DND-41 (cell line): ENCODE results near the gene ZNF672.

Source experiments
- ATAC-seq: fragments of 200-7000 bp; cut with Tn5 transposase; 3 replicates; pipeline ENCODE4 v1.9.1; 2021; ENCODE audit warnings: low read depth; ENCODE audit not compliant: insufficient read depth
- DNase-seq: peaks from one replicate; pipeline ENCODE4 v3.0.0-alpha.2; 2020
- H2AFZ ChIP-seq: 2 replicates; pipeline ENCODE4 v1.6.0; 2012; ENCODE audit warnings: low read depth, low read length
- H3K27ac ChIP-seq: 2 replicates; pipeline ENCODE4 v1.5.1; 2012; ENCODE audit warnings: low read length, inconsistent platforms
- H3K27me3 ChIP-seq: fragments of 200-600 bp; sonication (generic); 2 replicates; pipeline ENCODE4 v1.6.0; 2012; ENCODE audit warnings: low read length, mild to moderate bottlenecking, inconsistent platforms; ENCODE audit not compliant: insufficient read depth, poor library complexity
- H3K36me3 ChIP-seq: 2 replicates; pipeline ENCODE4 v1.5.1; 2012; ENCODE audit warnings: low read length, inconsistent platforms; ENCODE audit not compliant: insufficient read depth
- H3K4me1 ChIP-seq: 2 replicates; pipeline ENCODE4 v1.5.1; 2012; ENCODE audit warnings: mild to moderate bottlenecking, low read length; ENCODE audit not compliant: insufficient read depth
- H3K4me2 ChIP-seq: 2 replicates; pipeline ENCODE4 v1.6.0; 2012; ENCODE audit warnings: mild to moderate bottlenecking, moderate library complexity, low read length, inconsistent platforms; ENCODE audit not compliant: insufficient read depth
- H3K4me3 ChIP-seq, 2 experiments: fragments of 200-600 bp in 1 of 2; shearing (Covaris generic) in 1 of 2; 2 replicates each; pipeline ENCODE4 v1.5.1; 2012 to 2016; ENCODE audit warnings: inconsistent platforms in 2 of 2, low read length in 2 of 2, mild to moderate bottlenecking in 2 of 2, low read depth in 1 of 2, moderate library complexity in 1 of 2
- H3K79me2 ChIP-seq: 2 replicates; pipeline ENCODE4 v1.6.0; 2012; ENCODE audit warnings: low read length, inconsistent platforms; ENCODE audit not compliant: insufficient read depth
- H3K9ac ChIP-seq: 2 replicates; pipeline ENCODE4 v1.6.0; 2012; ENCODE audit warnings: low read depth, mild to moderate bottlenecking, inconsistent platforms, low read length, moderate library complexity
- H3K9me3 ChIP-seq: 2 replicates; pipeline ENCODE4 v1.5.1; 2012; ENCODE audit warnings: low read length, moderate library complexity, mild to moderate bottlenecking, inconsistent platforms; ENCODE audit not compliant: insufficient read depth, severe bottlenecking
- H4K20me1 ChIP-seq: 2 replicates; pipeline ENCODE4 v1.6.0; 2012; ENCODE audit warnings: low read length; ENCODE audit not compliant: insufficient read depth
- EZH2 ChIP-seq: IDR thresholded peaks from 3 replicates; pipeline ENCODE4 v1.6.1; 2012; ENCODE audit warnings: borderline replicate concordance, low read depth, mild to moderate bottlenecking, moderate library complexity, low read length, inconsistent platforms; ENCODE audit not compliant: severe bottlenecking
- TF ChIP-seq, protein P1 (sequence below): IDR thresholded peaks from 2 replicates; pipeline ENCODE4 v1.5.1; 2012; ENCODE audit warnings: borderline replicate concordance, low read length, moderate library complexity, mild to moderate bottlenecking; ENCODE audit not compliant: poor library complexity, severe bottlenecking; ENCODE audit errors: extremely low read depth

Gene ZNF672

DNA sequence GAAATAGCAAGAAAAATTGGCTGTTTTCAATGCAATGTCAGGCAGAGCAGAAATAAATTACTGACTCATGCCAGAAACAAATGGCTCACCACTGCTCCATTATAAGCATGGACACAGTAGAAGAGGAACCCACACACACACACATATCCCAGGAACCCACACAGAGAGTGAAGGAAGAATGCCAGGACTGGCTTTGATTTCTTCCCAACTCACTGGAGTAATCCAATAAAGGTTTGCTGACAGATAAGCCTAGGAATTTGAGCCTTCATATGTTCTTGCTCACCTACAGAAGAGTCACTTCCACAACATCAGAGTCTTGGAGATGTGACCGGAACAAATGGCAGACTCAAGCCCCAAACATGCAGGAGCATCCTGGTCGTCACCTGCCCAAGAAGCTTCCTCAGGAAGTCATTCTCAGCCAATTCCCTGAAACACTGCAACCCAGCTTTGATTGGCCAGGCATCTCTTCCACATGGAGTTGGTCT is 14.5 kb upstream of the ZNF672 start:
- peak overlapping the region; percentile 78 for H3K9ac ChIP-seq
- H3K27ac ChIP-seq, result no peak overlapping the region
- H3K36me3 ChIP-seq, result peaks cover 56% of the 10 kb centered on the region
- peaks cover 48% of the 10 kb centered on the region for H4K20me1 ChIP-seq
- peak overlapping the region; percentile 73 for H3K4me2 ChIP-seq
- TF ChIP-seq EZH2, result no peak
- TF ChIP-seq, protein P1, sequence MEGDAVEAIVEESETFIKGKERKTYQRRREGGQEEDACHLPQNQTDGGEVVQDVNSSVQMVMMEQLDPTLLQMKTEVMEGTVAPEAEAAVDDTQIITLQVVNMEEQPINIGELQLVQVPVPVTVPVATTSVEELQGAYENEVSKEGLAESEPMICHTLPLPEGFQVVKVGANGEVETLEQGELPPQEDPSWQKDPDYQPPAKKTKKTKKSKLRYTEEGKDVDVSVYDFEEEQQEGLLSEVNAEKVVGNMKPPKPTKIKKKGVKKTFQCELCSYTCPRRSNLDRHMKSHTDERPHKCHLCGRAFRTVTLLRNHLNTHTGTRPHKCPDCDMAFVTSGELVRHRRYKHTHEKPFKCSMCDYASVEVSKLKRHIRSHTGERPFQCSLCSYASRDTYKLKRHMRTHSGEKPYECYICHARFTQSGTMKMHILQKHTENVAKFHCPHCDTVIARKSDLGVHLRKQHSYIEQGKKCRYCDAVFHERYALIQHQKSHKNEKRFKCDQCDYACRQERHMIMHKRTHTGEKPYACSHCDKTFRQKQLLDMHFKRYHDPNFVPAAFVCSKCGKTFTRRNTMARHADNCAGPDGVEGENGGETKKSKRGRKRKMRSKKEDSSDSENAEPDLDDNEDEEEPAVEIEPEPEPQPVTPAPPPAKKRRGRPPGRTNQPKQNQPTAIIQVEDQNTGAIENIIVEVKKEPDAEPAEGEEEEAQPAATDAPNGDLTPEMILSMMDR, result no peak
- H3K27me3 ChIP-seq, result no peaks in the 10 kb centered on the region
- DNase-seq (no peak), ATAC-seq (no peak)
- H3K4me3 ChIP-seq, result peak overlapping the region in 1 of 2 experiments; percentile 75; a peak in 1 of 4 replicates
- peaks cover 61% of the 10 kb centered on the region for H3K4me1 ChIP-seq
- peaks cover 70% of the 10 kb centered on the region for H3K79me2 ChIP-seq
- H3K9me3 ChIP-seq, result no peaks in the 10 kb centered on the region
- no peak overlapping the region for H2AFZ ChIP-seq

DNA sequence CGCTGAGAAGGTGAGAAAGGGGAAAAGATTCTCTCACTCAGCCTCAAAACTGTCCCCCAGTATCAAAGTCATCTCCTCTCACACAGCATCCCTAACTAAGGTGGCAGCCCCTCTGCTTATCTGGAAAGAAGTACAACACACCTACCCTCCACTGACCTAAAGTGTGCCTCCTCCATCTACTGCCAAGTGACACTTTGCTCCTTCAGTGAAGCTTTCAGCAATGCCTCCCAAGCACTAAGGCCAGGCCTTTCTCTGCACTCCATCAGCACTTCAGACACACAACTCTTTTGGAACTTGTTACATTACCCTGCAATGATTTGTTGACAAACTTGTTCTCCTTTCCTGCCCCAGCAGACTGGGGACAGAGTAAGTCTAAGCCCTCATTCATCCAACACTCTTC is 13.7 kb upstream of the ZNF672 start:
- H3K4me3 ChIP-seq, result peak overlapping the region; percentile 75 to 98; a peak in 3 of 4 replicates
- ATAC-seq (no peak), DNase-seq (no peak)
- no peaks in the 10 kb centered on the region for H3K27me3 ChIP-seq
- H3K9ac ChIP-seq, result peak overlapping the region; percentile 78
- H2AFZ ChIP-seq, result no peak overlapping the region
- H3K27ac ChIP-seq, result no peak overlapping the region; the same call in 1 of the 2 replicates
- peaks cover 42% of the 10 kb centered on the region for H4K20me1 ChIP-seq
- H3K36me3 ChIP-seq, result peaks cover 50% of the 10 kb centered on the region
- peak overlapping the region; percentile 73 for H3K4me2 ChIP-seq
- H3K79me2 ChIP-seq, result peaks cover 62% of the 10 kb centered on the region
- TF ChIP-seq EZH2, result no peak
- TF ChIP-seq, protein P1, result no peak
- H3K4me1 ChIP-seq, result peaks cover 61% of the 10 kb centered on the region
- no peaks in the 10 kb centered on the region for H3K9me3 ChIP-seq

DNA sequence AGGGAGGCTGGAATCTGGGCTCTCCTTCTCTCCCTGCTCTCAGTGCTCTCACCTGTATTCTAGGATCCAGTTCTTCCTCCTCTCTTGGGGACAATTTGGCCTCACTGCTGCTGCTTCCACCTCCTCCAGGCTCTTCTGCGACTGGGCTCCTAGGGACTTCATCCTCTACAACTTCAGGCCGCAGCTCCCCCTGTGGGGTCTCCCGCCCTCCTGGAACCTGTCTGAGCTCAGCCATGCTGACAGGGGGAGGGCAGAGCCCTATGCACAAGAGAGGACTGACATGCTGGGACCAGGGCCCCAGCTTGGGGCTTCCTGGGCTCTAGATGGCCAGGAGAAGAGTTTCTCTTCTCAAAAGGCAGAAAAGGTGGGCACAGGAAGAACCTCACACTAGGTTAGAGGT is 13.3 kb upstream of the ZNF672 start:
- peak overlapping the region; percentile 73 for H3K4me2 ChIP-seq
- no peak for TF ChIP-seq EZH2
- TF ChIP-seq, protein P1, result no peak
- peaks cover 50% of the 10 kb centered on the region for H3K36me3 ChIP-seq
- no peak for DNase-seq
- peaks cover 61% of the 10 kb centered on the region for H3K4me1 ChIP-seq
- ATAC-seq, result no peak
- peaks cover 58% of the 10 kb centered on the region for H3K79me2 ChIP-seq
- peak overlapping the region; percentile 96 for H3K27ac ChIP-seq
- H2AFZ ChIP-seq, result no peak overlapping the region
- peak overlapping the region; percentile 78 for H3K9ac ChIP-seq
- H3K9me3 ChIP-seq, result no peaks in the 10 kb centered on the region
- H4K20me1 ChIP-seq, result peaks cover 42% of the 10 kb centered on the region
- H3K27me3 ChIP-seq, result no peaks in the 10 kb centered on the region
- peak overlapping the region; percentile 75 to 98 for H3K4me3 ChIP-seq
